ENCODE results near the gene UBE3C.
"Not testable (repeated sequence)": the region's sequence is repeated elsewhere in the genome, so short reads cannot be mapped to it uniquely, and the experiment has no call there.

- not testable (repeated sequence) for TF ChIP-seq CTCF (IDR thresholded peaks at IDR 0.05 in 8 of 11, conservative IDR thresholded peaks at IDR 0.05 in 3 of 11); POLR2A (IDR thresholded peaks at IDR 0.05)
Measured at GRCh38 chr7:157251817-157252216, 113.1 kb downstream of the UBE3C start.

Measured in spleen (tissue), 7 donors.